SU-DHL-6 (cell line): ENCODE data around the gene GTF3C2.
A peak's percentile ranks its signal among the peaks of the same experiment; 100 is the strongest.

Experiments
- H2AFZ ChIP-seq: fragments of 200-600 bp; sonication (generic); 2 replicates; pipeline ENCODE4 v1.6.1; 2014; ENCODE audit warnings: low read depth, mild to moderate bottlenecking, moderate library complexity, mixed read lengths, antibody characterized with exemption, low read length; ENCODE audit not compliant: severe bottlenecking
- H3F3A ChIP-seq: fragments of 200-600 bp; shearing (Covaris generic); 2 replicates; pipeline ENCODE4 v1.6.0; 2016; ENCODE audit warnings: antibody characterized with exemption, mild to moderate bottlenecking; ENCODE audit not compliant: insufficient read depth
- H3K27ac ChIP-seq: fragments of 200-600 bp; sonication (generic); 2 replicates; pipeline ENCODE4 v1.5.1; 2016; ENCODE audit warnings: low read depth, mild to moderate bottlenecking, low read length, moderate library complexity, mixed read lengths
- H3K27me3 ChIP-seq: fragments of 200-600 bp; sonication (generic), shearing (Covaris generic); 2 replicates; pipeline ENCODE4 v1.6.0; 2014; ENCODE audit warnings: mild to moderate bottlenecking, low read length
- H3K36me3 ChIP-seq: fragments of 200-600 bp; sonication (generic); 2 replicates; pipeline ENCODE4 v1.6.1; 2014; ENCODE audit warnings: mild to moderate bottlenecking, low read length, mixed read lengths
- H3K4me2 ChIP-seq: fragments of 300-600, 200-600 bp; shearing (Covaris generic), sonication (generic); 2 replicates; pipeline ENCODE4 v1.6.0; 2014; ENCODE audit warnings: low read length, low read depth, mild to moderate bottlenecking; ENCODE audit not compliant: poor library complexity, severe bottlenecking
- H3K4me3 ChIP-seq: fragments of 200-600 bp; sonication (generic); 2 replicates; pipeline ENCODE4 v1.5.1; 2014; ENCODE audit warnings: antibody characterized with exemption, low read length, mild to moderate bottlenecking, mixed read lengths; ENCODE audit not compliant: insufficient read depth, poor library complexity, severe bottlenecking
- H3K79me2 ChIP-seq: fragments of 200-600 bp; sonication (generic); 2 replicates; pipeline ENCODE4 v1.6.1; 2014; ENCODE audit warnings: mild to moderate bottlenecking, low read length, moderate library complexity; ENCODE audit not compliant: insufficient read depth
- H3K9ac ChIP-seq: fragments of 200-600 bp; sonication (generic); 2 replicates; pipeline ENCODE4 v1.7.0; 2014; ENCODE audit warnings: mild to moderate bottlenecking, low read length
- H3K9me2 ChIP-seq: fragments of 200-600 bp; sonication (generic); replicated peaks from 2 replicates; pipeline ENCODE4 v1.6.1; 2014; ENCODE audit warnings: low read length; ENCODE audit not compliant: insufficient read depth
- H3K9me3 ChIP-seq: fragments of 200-600 bp; sonication (generic); 2 replicates; pipeline ENCODE4 v1.6.1; 2014; ENCODE audit warnings: low read length, mixed read lengths; ENCODE audit not compliant: insufficient read depth
- H4K20me1 ChIP-seq: fragments of 200-600 bp; sonication (generic); 2 replicates; pipeline ENCODE4 v1.6.1; 2014; ENCODE audit warnings: low read depth, mild to moderate bottlenecking, antibody characterized with exemption, low read length, moderate library complexity, mixed read lengths
- EZH2phosphoT487 ChIP-seq: fragments of 200-600 bp; sonication (generic), shearing (Covaris generic); conservative IDR thresholded peaks from 2 replicates; pipeline ENCODE4 v1.6.1; 2018; ENCODE audit warnings: mild to moderate bottlenecking, antibody characterized with exemption, low read length, moderate library complexity, mixed read lengths
- TF ChIP-seq, protein P1 (sequence below): fragments of 200-600 bp; sonication (generic); IDR thresholded peaks from one replicate; pipeline ENCODE4 v1.5.1; 2017; ENCODE audit warnings: antibody characterized with exemption, mild to moderate bottlenecking, low read length, moderate library complexity; ENCODE audit not compliant: insufficient read depth, poor library complexity, severe bottlenecking

The GTF3C2 gene

DNA sequence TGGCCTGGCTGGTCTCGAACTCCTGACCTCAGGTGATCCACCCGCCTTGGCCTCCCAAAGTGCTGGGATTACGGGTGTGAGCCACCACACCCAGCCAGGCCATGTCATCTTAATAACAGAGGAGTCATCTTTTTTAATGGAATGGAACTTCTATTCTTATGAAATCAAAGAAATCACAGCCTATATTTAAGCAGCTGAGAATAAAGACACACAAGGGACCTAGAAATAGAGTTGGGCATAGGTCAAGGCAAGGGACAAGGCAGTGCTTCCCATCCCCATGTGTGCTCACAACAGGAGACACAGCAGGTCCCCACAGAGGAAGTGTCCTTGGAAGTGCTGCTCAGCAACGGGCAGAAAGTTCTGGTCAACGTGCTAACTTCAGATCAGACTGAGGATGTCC, 17.0 kb upstream of the GTF3C2 start:
- Histone ChIP-seq H3K4me2 (no peak overlapping the region), H3K79me2 (peaks cover 27% of the 10 kb centered on the region; the same call in 1 of the 2 replicates), H3K4me3 (no peak overlapping the region), H3K9me2 (no peaks in the 10 kb centered on the region), H3K27ac (no peak overlapping the region), H3K9ac (no peak overlapping the region), H3K27me3 (no peaks in the 10 kb centered on the region), H4K20me1 (no peaks in the 10 kb centered on the region), H2AFZ (no peak overlapping the region), H3K36me3 (no peaks in the 10 kb centered on the region; the same call in 1 of the 2 replicates), H3K9me3 (no peaks in the 10 kb centered on the region), H3F3A (peaks cover 6% of the 10 kb centered on the region; the same call in 1 of the 2 replicates)
- TF ChIP-seq EZH2phosphoT487 = no peak
- TF ChIP-seq, protein P1, sequence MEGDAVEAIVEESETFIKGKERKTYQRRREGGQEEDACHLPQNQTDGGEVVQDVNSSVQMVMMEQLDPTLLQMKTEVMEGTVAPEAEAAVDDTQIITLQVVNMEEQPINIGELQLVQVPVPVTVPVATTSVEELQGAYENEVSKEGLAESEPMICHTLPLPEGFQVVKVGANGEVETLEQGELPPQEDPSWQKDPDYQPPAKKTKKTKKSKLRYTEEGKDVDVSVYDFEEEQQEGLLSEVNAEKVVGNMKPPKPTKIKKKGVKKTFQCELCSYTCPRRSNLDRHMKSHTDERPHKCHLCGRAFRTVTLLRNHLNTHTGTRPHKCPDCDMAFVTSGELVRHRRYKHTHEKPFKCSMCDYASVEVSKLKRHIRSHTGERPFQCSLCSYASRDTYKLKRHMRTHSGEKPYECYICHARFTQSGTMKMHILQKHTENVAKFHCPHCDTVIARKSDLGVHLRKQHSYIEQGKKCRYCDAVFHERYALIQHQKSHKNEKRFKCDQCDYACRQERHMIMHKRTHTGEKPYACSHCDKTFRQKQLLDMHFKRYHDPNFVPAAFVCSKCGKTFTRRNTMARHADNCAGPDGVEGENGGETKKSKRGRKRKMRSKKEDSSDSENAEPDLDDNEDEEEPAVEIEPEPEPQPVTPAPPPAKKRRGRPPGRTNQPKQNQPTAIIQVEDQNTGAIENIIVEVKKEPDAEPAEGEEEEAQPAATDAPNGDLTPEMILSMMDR = no peak

DNA sequence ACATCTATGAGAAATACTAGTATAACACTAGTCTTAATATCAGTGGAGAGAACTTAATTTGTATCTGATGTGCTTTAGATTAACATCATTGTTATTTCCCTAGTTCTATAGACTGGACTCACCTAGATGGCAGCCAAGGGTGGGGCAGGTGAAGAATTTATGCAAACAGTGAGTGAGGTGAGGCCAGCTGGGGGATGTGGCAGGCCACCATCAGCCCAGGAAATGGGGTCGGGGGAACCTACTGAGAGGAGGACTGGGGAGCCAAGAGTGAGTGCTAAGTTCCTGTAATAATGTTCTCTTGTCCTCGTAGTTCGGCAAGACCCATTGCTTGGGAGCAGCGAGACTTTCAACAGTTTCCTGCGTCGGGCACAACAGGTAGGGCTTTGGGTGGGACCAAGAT, 16.4 kb upstream of the GTF3C2 start:
- no peak overlapping the region for H3K4me3 ChIP-seq
- H3K36me3 ChIP-seq = no peaks in the 10 kb centered on the region; the same call in 1 of the 2 replicates
- H4K20me1 ChIP-seq = no peaks in the 10 kb centered on the region
- TF ChIP-seq, protein P1 = no peak
- TF ChIP-seq EZH2phosphoT487 = no peak
- no peaks in the 10 kb centered on the region for H3K9me2 ChIP-seq
- H3K27me3 ChIP-seq = no peaks in the 10 kb centered on the region
- H3K9me3 ChIP-seq = no peaks in the 10 kb centered on the region
- no peak overlapping the region for H2AFZ ChIP-seq
- no peak overlapping the region for H3K27ac ChIP-seq
- H3K79me2 ChIP-seq = peaks cover 27% of the 10 kb centered on the region; the same call in 1 of the 2 replicates
- H3K4me2 ChIP-seq = no peak overlapping the region
- peaks cover 12% of the 10 kb centered on the region; the same call in 1 of the 2 replicates for H3F3A ChIP-seq
- H3K9ac ChIP-seq = no peak overlapping the region

DNA sequence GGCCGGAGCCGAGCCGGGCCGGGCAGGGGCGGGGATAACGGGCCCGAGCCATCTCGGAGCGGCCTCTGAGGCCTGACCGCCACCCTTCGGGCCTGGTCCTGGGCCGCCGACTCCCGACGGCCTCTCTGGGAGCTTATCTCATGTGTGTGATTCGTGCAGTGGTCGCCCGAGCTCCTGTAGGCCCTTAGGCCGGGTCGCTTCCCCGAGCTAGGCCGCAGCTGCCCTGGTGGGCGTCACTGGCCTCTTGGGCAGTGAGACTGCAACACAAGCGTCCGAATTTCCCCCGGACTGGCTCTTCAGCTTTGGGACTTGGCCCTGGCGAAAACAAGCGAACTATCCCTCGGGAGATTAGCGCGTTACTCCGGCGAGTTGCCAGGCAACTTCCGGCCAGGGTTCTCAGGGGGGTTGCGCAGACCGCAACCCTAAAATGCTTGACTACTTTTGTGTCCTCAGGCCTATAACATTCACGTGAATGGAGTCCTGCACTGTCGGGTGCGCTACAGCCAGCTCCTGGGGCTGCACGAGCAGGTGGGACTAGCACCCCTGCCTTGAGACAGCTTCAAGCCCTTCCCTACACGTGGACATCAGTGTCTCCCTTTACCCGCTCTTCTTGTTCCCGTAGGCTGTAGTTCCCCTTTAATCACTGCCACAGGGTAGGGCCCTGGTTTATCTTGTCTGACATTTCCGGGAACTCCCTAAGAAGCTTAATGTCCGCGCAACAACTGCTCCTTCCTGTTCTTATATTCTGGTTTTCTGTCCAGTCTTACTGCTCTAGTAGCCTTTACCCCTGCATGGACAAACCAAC, 14.5 kb upstream of the GTF3C2 start:
- no peak for TF ChIP-seq EZH2phosphoT487
- TF ChIP-seq, protein P1 = no peak
- Histone ChIP-seq H4K20me1 (no peaks in the 10 kb centered on the region), H3K4me2 (peak overlapping the region; percentile 81), H3K79me2 (peaks cover 27% of the 10 kb centered on the region; the same call in 1 of the 2 replicates), H3K27me3 (no peaks in the 10 kb centered on the region), H3K36me3 (peaks cover 3% of the 10 kb centered on the region; the same call in 1 of the 2 replicates), H3K9ac (peak overlapping the region; percentile 81), H3K27ac (peak overlapping the region; percentile 61), H3F3A (peaks cover 12% of the 10 kb centered on the region; the same call in 1 of the 2 replicates), H3K9me2 (no peaks in the 10 kb centered on the region), H3K9me3 (no peaks in the 10 kb centered on the region), H3K4me3 (peak overlapping the region; percentile 64), H2AFZ (peak overlapping the region; percentile 38)
